Ovary (tissue), 10 donors: ENCODE results near the gene ART3. TPM values are rescaled to one million over a fixed set of nuclear protein-coding genes. Genes with fewer than 3 reads are reported as not detected.
A peak's percentile ranks its signal among the peaks of the same experiment; 100 is the strongest.

Experiments
- DNase-seq, 5 donors: peaks; one replicate each; pipeline ENCODE4 v3.0.0-alpha.2; 2019 to 2020
- H3K27ac ChIP-seq, 2 donors: fragments of 200-600 bp; one replicate each; pipeline versions ENCODE4 v1.5.1 to v1.8.0; 2019 to 2022
- H3K27me3 ChIP-seq: fragments of 200-600 bp; one replicate; pipeline ENCODE4 v1.8.0; 2022
- H3K36me3 ChIP-seq: fragments of 200-600 bp; sonication (generic); one replicate; pipeline ENCODE4 v1.5.1; 2019
- H3K4me1 ChIP-seq: one replicate; pipeline ENCODE4 v1.8.1; 2013; ENCODE audit warnings: mild to moderate bottlenecking, moderate library complexity; ENCODE audit not compliant: insufficient read depth
- H3K4me3 ChIP-seq: fragments of 200-600 bp; sonication (generic); one replicate; pipeline ENCODE4 v1.5.1; 2017
- H3K9me3 ChIP-seq, 2 donors: fragments of 200-600 bp in 1 of 2; sonication (generic) in 1 of 2; one replicate each; pipeline versions ENCODE4 v1.5.1 to v1.8.1; 2013 to 2019; ENCODE audit warnings: mild to moderate bottlenecking in 1 of 2, moderate library complexity in 1 of 2
- CTCF ChIP-seq, 3 donors: fragments of 450-650 bp in 2 of 3; fragments of 200-600 bp in 1 of 3; IDR thresholded peaks; one replicate each; pipeline versions ENCODE4 v1.5.1 to v1.8.0; 2016 to 2022; ENCODE audit warnings: antibody characterized with exemption in 3 of 3, mild to moderate bottlenecking in 1 of 3
- EP300 ChIP-seq: sonication (generic); formaldehyde crosslinking; IDR thresholded peaks from one replicate; pipeline ENCODE4 v1.6.1; 2017; ENCODE audit warnings: antibody characterized with exemption
- POLR2A ChIP-seq: fragments of 450-650 bp; IDR thresholded peaks from one replicate; pipeline ENCODE4 v1.6.1; 2017; ENCODE audit warnings: antibody characterized with exemption, mild to moderate bottlenecking, moderate library complexity
- WGBS, 3 donors: extraction: QIAGEN DNeasy Blood & Tissue Kit in 1 of 3; methylation state at CpG; one replicate each; pipeline versions ENCODE4 v1.1.5 to v1.1.7; 2013 to 2017; 5-methylcytosine and 5-hydroxymethylcytosine counted together
- intact Hi-C, 4 donors: fragments of 100-400 bp; cut with DNase I; formaldehyde crosslinking; loops; one replicate each; pipeline versions ENCODE4 v1.11.0 to v1.15.1; 2022 to 2023
- long read RNA-seq, 3 donors: library from polyadenylated mRNA in 2 of 3; unstranded in 2 of 3; transcript quantifications; one replicate each; pipeline ENCODE4 v2.0.0 and lab custom pipeline, GENCODE V29; 2021 to 2026
- polyA plus RNA-seq, 2 donors: library from polyadenylated mRNA; stranded (reverse); fragments of 200-250 nt in 1 of 2; fragments of 350-450 nt in 1 of 2; fragmentation: Illumina TruSeq in 1 of 2; extraction: RNeasy Lipid Tissue Mini Kit (QIAGEN cat#74804) in 1 of 2; gene quantifications; one replicate each; pipeline ENCODE4 v1.2.3, GENCODE V29; 2013 to 2014
- total RNA-seq, 7 donors: library from RNA; depleted of rRNA in 2 of 7; stranded (reverse); fragments of >200 nt in 2 of 7; fragmentation: NEBNext Ultra II Directional in 3 of 7; extraction: Animal tissue kit (Norgen Biotek cat#: 25700) in 3 of 7; gene quantifications; one replicate each; pipeline versions ENCODE4 v1.1.0 to v1.2.4, GENCODE V29; 2016 to 2023
- donor health status: DM: no; HTN: no; CAD: no; lungs with moderate emphysema.
- donor health status: DM: no; HTN: no; CAD: no.
- donor health status: Bipolar disorder and iron deficiency.
- donor health status: DM: yes; HTN: yes; CAD: no.
- donor health status: DM: no; HTN: no; CAD: no.
- donor health status: DM: yes; HTN: yes; CAD: no.

ART3 gene, protein sequence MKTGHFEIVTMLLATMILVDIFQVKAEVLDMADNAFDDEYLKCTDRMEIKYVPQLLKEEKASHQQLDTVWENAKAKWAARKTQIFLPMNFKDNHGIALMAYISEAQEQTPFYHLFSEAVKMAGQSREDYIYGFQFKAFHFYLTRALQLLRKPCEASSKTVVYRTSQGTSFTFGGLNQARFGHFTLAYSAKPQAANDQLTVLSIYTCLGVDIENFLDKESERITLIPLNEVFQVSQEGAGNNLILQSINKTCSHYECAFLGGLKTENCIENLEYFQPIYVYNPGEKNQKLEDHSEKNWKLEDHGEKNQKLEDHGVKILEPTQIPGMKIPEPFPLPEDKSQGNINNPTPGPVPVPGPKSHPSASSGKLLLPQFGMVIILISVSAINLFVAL
- under 1 TPM in 3 of 7 donors, not detected in 4; 0.41 to 0.83 (median 0.71) TPM for total RNA-seq
- polyA plus RNA-seq = 1 to 10 TPM in 1 of 2 donors, under 1 TPM in 1; 0.11 to 1.5 TPM
- long read RNA-seq, donor 1 = 0 reads
- long read RNA-seq, donor 2, partial matches to known transcripts = 0 of 4 reads
- long read RNA-seq, donor 2, other reads (novel, unspliced or antisense) = 0 of 4 reads
- long read RNA-seq, donor 3 = 0 reads

- TF ChIP-seq EP300 (no peak), POLR2A (no peak), CTCF (IDR thresholded peaks at IDR 0.05) (no peak)
- DNase-seq = no peak
- no peak within 1 kb of the TSS for H3K27ac ChIP-seq
- no peaks in the 10 kb centered on the region for H3K4me1 ChIP-seq
- WGBS, 3 donors = 17 to 25% (median 21%) methylated on average over 1 of the region's 1 CpG
- no peaks in the 10 kb centered on the region for H3K36me3 ChIP-seq
- H3K27me3 ChIP-seq = no peaks in the 10 kb centered on the region
- intact Hi-C loops = no loop called here
- no peak within 1 kb of the TSS for H3K4me3 ChIP-seq
- no peaks in the 10 kb centered on the region for H3K9me3 ChIP-seq
Measured at GRCh38 chr4:76074468-76074867, at the start of gene ART3. Gene ART3 (plus strand): TSS chr4:76074709. CDS start chr4:76075890, 1,181 bp downstream.

DNA sequence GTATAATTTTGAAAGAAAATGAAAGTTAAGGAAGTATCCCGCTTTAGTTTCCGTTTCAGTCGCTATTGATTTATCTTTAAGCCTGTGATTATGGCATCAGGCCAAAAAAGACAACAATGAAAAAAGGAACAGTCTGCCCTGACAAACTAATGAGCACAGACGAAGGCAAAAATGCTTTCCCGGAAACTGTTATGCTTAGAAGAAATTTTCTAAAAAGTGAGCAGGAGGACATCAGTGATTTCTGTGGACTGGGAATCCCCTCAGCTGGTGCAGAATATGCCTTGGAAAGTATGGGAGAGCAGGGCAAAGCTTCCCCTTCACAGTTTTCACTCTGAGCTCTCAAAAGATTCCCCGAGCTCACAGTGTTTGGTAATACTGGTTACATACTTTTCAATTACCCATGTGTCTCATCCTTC, 46.2 kb upstream of the ART3 start:
- H3K4me1 ChIP-seq = peaks cover 2% of the 10 kb centered on the region
- 0 to 2% (median 1%) methylated on average over 6 of the region's 6 CpGs for WGBS, 3 donors
- no peak for DNase-seq
- no peaks in the 10 kb centered on the region for H3K36me3 ChIP-seq
- H3K27me3 ChIP-seq = no peaks in the 10 kb centered on the region
- intact Hi-C loops = no loop called here
- H3K9me3 ChIP-seq = no peaks in the 10 kb centered on the region
- H3K27ac ChIP-seq = no peak overlapping the region
- peak overlapping the region; percentile 4 for H3K4me3 ChIP-seq
- TF ChIP-seq CTCF (IDR thresholded peaks at IDR 0.05) = no peak
- TF ChIP-seq POLR2A = no peak
- TF ChIP-seq EP300 = no peak

DNA sequence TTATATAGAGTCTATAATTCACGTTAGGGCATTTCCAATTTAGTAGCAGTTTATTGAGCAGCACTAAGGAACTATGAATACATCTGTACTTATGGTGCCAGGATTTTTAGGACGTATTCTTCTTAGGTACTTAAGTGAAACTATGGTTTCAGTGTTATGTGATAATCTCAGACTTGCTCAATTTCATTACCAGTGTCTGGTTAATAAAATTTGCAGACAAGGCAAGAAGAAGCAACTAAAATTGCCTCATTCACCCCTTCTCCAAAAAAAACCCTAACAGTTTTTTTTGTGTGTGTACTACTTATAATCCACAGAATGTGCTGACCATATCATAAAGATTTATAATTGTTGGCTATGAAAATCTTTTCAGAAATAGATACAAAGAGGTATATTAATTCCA, 45.2 kb upstream of the ART3 start:
- TF ChIP-seq CTCF (IDR thresholded peaks at IDR 0.05) = no peak
- TF ChIP-seq EP300 = no peak
- TF ChIP-seq POLR2A = no peak
- no peak overlapping the region for H3K4me3 ChIP-seq

GRCh38 chr4:76035141-76035540, 39.4 kb upstream of the ART3 start:
- no peaks in the 10 kb centered on the region for H3K4me1 ChIP-seq
- H3K27ac ChIP-seq = no peak overlapping the region
- H3K4me3 ChIP-seq = no peak overlapping the region
- no peaks in the 10 kb centered on the region for H3K27me3 ChIP-seq
- intact Hi-C loops = no loop called here
- WGBS, 3 donors = 59 to 64% (median 62%) methylated on average over 3 of the region's 3 CpGs
- H3K9me3 ChIP-seq = no peaks in the 10 kb centered on the region
- H3K36me3 ChIP-seq = no peaks in the 10 kb centered on the region
- no peak for DNase-seq
- TF ChIP-seq POLR2A (no peak), EP300 (no peak), CTCF (IDR thresholded peaks at IDR 0.05) (no peak)

More for the DNA sequence above, 45.2 kb upstream of the ART3 start:
- peaks cover 2% of the 10 kb centered on the region for H3K4me1 ChIP-seq
- no peak for DNase-seq
- no peaks in the 10 kb centered on the region for H3K27me3 ChIP-seq
- intact Hi-C loops = no loop called here
- no peak overlapping the region for H3K27ac ChIP-seq
- H3K9me3 ChIP-seq = no peaks in the 10 kb centered on the region
- WGBS, 3 donors = 67 to 76% (median 71%) methylated on average over 2 of the region's 2 CpGs
- no peaks in the 10 kb centered on the region for H3K36me3 ChIP-seq
